Muscle layer of colon (tissue), 2 donors: Measurements from ENCODE around the gene PKIG.
"Not testable (repeated sequence)": the region's sequence is repeated elsewhere in the genome, so short reads cannot be mapped to it uniquely, and the experiment has no call there.

Experiments
- H3K27ac ChIP-seq: one replicate; pipeline ENCODE4 v1.7.0; 2013; ENCODE audit warnings: low read depth, mild to moderate bottlenecking, low read length, moderate library complexity
- H3K27me3 ChIP-seq, 2 donors: one replicate each; pipeline ENCODE4 v1.7.0; 2013; ENCODE audit warnings: low read length in 2 of 2, mild to moderate bottlenecking in 2 of 2; ENCODE audit not compliant: insufficient read depth in 2 of 2, control insufficient read depth in 1 of 2
- H3K36me3 ChIP-seq: one replicate; pipeline ENCODE4 v1.7.0; 2013; ENCODE audit warnings: mild to moderate bottlenecking, low read length; ENCODE audit not compliant: insufficient read depth
- H3K4me1 ChIP-seq: one replicate; pipeline ENCODE4 v1.7.0; 2013; ENCODE audit warnings: mild to moderate bottlenecking, low read length; ENCODE audit not compliant: insufficient read depth
- H3K4me3 ChIP-seq, 2 donors: one replicate each; pipeline ENCODE4 v1.7.0; 2013; ENCODE audit warnings: low read length in 2 of 2, low read depth in 1 of 2, mild to moderate bottlenecking in 1 of 2, moderate library complexity in 1 of 2
- H3K9ac ChIP-seq: one replicate; pipeline ENCODE4 v1.7.0; 2013; ENCODE audit warnings: low read length
- H3K9me3 ChIP-seq: one replicate; pipeline ENCODE4 v1.7.0; 2013; ENCODE audit warnings: mild to moderate bottlenecking, low read length
- donor health status: abdominal sarcoma.
- donor health status: Adenocarcinoma of cecum.

Gene PKIG

DNA sequence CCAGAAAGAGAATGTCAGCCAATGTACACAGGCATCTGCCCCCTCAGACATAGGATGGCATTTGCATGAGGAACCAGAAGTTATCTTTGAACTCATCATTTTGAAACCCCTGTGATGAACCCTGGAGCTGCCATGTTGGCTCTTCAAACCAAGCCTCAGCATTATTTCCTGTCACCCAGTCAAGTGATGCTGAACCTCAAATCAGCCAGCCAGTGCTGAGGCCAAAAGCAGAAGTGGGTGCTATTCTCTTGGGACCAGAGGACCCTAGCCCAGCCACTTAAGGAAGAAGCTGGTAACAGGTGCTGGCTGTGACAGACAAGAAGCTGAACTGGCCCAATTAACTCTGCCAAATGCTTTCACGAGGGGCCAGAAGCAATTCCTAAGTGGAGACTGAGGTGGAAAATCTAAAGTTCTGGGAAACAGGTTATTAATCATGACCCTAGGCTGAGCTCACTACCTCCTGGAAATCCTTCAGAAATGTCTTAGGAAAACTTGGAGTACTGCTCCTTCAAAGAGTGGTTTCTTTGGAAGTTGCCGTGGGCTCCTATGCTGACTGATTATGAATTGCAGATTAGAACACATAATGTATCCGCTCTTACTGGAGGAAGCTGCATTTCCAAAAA lies 4.0 kb downstream of the PKIG start:
- Histone ChIP-seq H3K27ac (peak overlapping the region; percentile 30), H3K36me3 (peaks cover 18% of the 10 kb centered on the region), H3K27me3 (no peaks in the 10 kb centered on the region), H3K9ac (no peak overlapping the region), H3K4me1 (peaks cover 57% of the 10 kb centered on the region), H3K9me3 (no peaks in the 10 kb centered on the region), H3K4me3 (peak overlapping the region in 1 of 2 donors; percentile 18)

- Histone ChIP-seq H3K36me3 (peaks cover 18% of the 10 kb centered on the region), H3K27me3 (no peaks in the 10 kb centered on the region), H3K9me3 (no peaks in the 10 kb centered on the region), H3K4me3 (peak overlapping the region in 1 of 2 donors; percentile 18), H3K4me1 (peaks cover 48% of the 10 kb centered on the region), H3K9ac (no peak overlapping the region), H3K27ac (peak overlapping the region; percentile 30)
Observed at GRCh38 chr20:44587035-44587980, 4.9 kb downstream of the PKIG start.

- H3K27me3 ChIP-seq, H3K4me3 ChIP-seq, H3K27ac ChIP-seq, H3K9ac ChIP-seq, H3K9me3 ChIP-seq: not testable (repeated sequence)
- Histone ChIP-seq H3K4me1 (peaks cover 38% of the 10 kb centered on the region), H3K36me3 (peaks cover 18% of the 10 kb centered on the region)
Observed at GRCh38 chr20:44588321-44588720, 5.9 kb downstream of the PKIG start.

DNA sequence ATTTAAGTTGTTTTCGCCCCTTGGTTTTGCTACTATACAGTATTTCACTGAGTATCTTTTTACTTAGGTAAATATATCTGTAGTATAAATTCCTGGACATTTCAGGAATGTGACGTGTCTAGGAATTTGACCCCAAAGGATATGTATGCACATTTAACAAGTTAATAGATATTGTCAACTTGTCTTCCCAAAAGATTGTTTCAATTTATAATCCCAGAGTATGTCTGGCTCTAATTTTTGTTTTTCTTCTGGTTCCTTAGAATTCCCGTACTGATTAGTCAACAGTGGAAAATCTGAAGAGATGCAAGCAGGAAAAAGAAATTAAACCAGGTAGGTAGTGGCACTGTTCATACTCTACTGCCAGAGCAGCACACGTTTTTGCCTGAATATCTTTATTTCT lies 7.2 kb downstream of the PKIG start:
- H3K4me1 ChIP-seq, result peaks cover 42% of the 10 kb centered on the region
- peaks cover 18% of the 10 kb centered on the region for H3K36me3 ChIP-seq
- no peak overlapping the region for H3K9ac ChIP-seq
- H3K9me3 ChIP-seq, result no peaks in the 10 kb centered on the region
- no peak overlapping the region for H3K27ac ChIP-seq
- H3K27me3 ChIP-seq, result no peaks in the 10 kb centered on the region
- no peak overlapping the region for H3K4me3 ChIP-seq

- H3K4me1 ChIP-seq, result peaks cover 39% of the 10 kb centered on the region
- no peak overlapping the region for H3K27ac ChIP-seq
- no peaks in the 10 kb centered on the region for H3K27me3 ChIP-seq
- H3K9ac ChIP-seq, result no peak overlapping the region
- peaks cover 18% of the 10 kb centered on the region for H3K36me3 ChIP-seq
- H3K9me3 ChIP-seq, result no peaks in the 10 kb centered on the region
- H3K4me3 ChIP-seq, result no peak overlapping the region
Observed at GRCh38 chr20:44590980-44591778, 8.8 kb downstream of the PKIG start.

DNA sequence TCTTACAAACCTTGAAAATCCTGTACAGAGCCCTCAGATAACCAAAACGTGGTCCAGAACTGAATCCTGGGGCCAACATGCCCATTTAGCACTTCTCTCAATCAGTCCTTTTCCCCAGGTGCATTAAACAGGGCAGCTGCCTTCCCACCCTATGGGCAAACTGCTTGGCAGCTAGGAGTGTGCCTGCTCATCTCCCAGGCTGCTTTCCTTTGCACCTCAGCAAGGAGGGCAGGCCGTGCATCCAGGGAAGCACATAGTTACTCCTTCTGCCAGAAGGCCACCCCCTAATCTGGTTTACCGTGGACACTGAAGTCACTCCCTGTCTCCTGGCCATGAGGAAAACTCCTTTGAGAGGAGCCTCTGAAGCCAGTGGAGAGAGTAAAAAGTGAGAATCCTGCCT lies 10.0 kb downstream of the PKIG start:
- no peaks in the 10 kb centered on the region for H3K27me3 ChIP-seq
- no peak overlapping the region for H3K9ac ChIP-seq
- no peak overlapping the region for H3K4me3 ChIP-seq
- peaks cover 18% of the 10 kb centered on the region for H3K36me3 ChIP-seq
- peaks cover 37% of the 10 kb centered on the region for H3K4me1 ChIP-seq
- H3K27ac ChIP-seq, result no peak overlapping the region
- no peaks in the 10 kb centered on the region for H3K9me3 ChIP-seq

- Histone ChIP-seq H3K4me3 (no peak overlapping the region), H3K27ac (no peak overlapping the region), H3K4me1 (peaks cover 47% of the 10 kb centered on the region), H3K36me3 (peaks cover 18% of the 10 kb centered on the region), H3K27me3 (no peaks in the 10 kb centered on the region), H3K9me3 (no peaks in the 10 kb centered on the region), H3K9ac (no peak overlapping the region)
Observed at GRCh38 chr20:44593751-44594150, 11.4 kb downstream of the PKIG start.

DNA sequence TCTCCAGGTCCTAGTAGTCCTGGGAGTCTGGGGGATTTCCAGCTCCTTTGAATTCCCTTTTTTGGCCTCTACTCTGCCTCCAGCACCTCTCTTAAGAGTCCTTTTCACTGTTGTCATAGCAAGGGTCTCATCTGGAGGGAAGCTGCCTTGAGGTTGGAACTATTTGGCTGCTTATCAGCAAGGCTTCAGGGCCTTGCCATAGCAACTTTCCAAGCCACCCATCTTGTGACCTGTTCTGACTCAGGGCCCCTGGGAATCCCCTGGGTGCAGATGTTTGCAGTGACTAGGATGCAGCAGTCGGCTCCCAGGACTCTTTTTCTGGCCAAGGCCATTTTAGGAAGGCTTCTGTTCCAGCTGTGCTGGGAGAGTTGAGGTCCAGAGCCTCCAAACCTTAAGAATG lies 12.4 kb downstream of the PKIG start:
- Histone ChIP-seq H3K4me3 (no peak overlapping the region), H3K4me1 (peaks cover 56% of the 10 kb centered on the region), H3K27ac (peak overlapping the region; percentile 38), H3K36me3 (peaks cover 16% of the 10 kb centered on the region), H3K9me3 (no peaks in the 10 kb centered on the region), H3K27me3 (no peaks in the 10 kb centered on the region), H3K9ac (no peak overlapping the region)

GRCh38 chr20:44596010-44596409 lies 13.6 kb downstream of the PKIG start:
- H3K27ac ChIP-seq, result no peak overlapping the region
- no peaks in the 10 kb centered on the region for H3K9me3 ChIP-seq
- H3K27me3 ChIP-seq, result no peaks in the 10 kb centered on the region
- no peak overlapping the region for H3K4me3 ChIP-seq
- H3K4me1 ChIP-seq, result peaks cover 69% of the 10 kb centered on the region
- H3K36me3 ChIP-seq, result peaks cover 4% of the 10 kb centered on the region
- no peak overlapping the region for H3K9ac ChIP-seq

DNA sequence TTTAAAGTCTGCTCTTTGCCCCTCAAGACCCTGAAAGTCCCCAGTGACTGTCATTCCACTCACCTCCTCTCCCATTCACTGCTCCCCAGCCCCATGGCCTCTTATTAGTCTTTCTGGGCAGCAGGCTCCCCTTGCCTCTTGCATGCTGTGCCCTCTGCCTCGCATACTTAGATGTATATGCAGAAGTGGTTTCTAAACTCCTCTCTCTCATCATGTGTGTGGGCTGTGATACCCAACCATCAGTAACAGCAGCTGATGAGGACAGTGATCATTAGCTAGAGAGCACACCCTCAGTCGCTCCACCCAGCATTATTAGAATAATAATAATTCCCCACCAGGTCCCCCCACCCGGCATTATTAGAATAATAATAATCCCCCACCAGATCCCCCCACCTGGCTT lies 14.5 kb downstream of the PKIG start:
- Histone ChIP-seq H3K4me1 (peaks cover 78% of the 10 kb centered on the region), H3K4me3 (no peak overlapping the region), H3K9ac (no peak overlapping the region), H3K36me3 (no peaks in the 10 kb centered on the region), H3K27ac (no peak overlapping the region), H3K9me3 (no peaks in the 10 kb centered on the region), H3K27me3 (no peaks in the 10 kb centered on the region)

GRCh38 chr20:44597516-44597915 lies 15.1 kb downstream of the PKIG start:
- peak overlapping the region in 1 of 2 donors; percentile 11 for H3K4me3 ChIP-seq
- no peaks in the 10 kb centered on the region for H3K36me3 ChIP-seq
- no peak overlapping the region for H3K9ac ChIP-seq
- H3K27ac ChIP-seq, result peak overlapping the region; percentile 12
- H3K4me1 ChIP-seq, result peaks cover 84% of the 10 kb centered on the region
- H3K9me3 ChIP-seq, result no peaks in the 10 kb centered on the region
- no peaks in the 10 kb centered on the region for H3K27me3 ChIP-seq
